ENCODE data around the gene EBP.

- TF ChIP-seq EZH2 (IDR thresholded peaks at IDR 0.05; ENCODE audit: low read depth, unreplicated experiment) (no peak), CTCF (conservative IDR thresholded peaks at IDR 0.05; ENCODE audit: low read depth in 2 of 2) (no peak)
Measured at GRCh38 chrX:48498374-48498809, 23.2 kb upstream of the EBP start.

Data from GM23338 (cell line).